ENCODE data around the gene IFNG. TPM values are rescaled to one million over a fixed set of nuclear protein-coding genes. Genes with fewer than 3 reads are reported as not detected.
A peak's percentile ranks its signal among the peaks of the same experiment; 100 is the strongest.
"Not testable (repeated sequence)": the region's sequence is repeated elsewhere in the genome, so short reads cannot be mapped to it uniquely, and the experiment has no call there.

Gene IFNG
- total RNA-seq, 2 experiments from 2014 or later: 0.57 to 0.91 TPM

DNA sequence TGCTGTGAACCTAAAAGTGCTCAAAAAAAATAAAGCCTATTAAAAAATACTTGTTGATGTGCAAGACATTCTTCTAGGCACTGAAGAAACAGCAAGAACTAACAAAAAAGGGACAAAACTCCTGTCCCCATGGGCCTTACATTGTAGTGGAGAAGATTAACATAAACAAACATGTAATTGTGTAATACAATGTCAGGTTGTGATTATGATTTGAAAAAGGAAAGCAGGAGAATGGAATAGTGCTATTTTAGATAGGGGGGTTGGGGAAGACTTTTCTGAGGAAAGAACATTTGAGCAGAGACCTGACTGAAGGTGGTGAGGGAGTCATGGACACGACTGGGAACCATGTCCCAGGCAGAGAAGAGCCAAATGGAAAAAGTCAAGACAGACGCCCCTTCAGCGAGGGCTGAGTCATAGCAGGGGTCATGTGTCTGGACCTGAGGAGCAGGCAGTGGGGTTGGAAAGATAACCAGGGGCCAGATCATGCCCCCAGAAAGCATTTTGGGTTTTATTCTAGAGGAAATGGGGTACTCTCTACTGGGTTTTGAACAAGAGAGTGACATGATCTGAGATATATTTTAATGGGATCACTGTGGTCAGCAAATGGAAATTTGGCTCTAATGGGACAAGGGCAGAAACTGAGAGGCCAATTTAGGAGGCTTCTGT, 19.4 kb upstream of the IFNG start:
- Mint-ChIP-seq H3K9me3 (peaks cover 3% of the 10 kb centered on the region), H3K27me3 (no peaks in the 10 kb centered on the region), H3K4me1 (peaks cover 65% of the 10 kb centered on the region), H3K36me3 (peaks cover 9% of the 10 kb centered on the region), H3K27ac (no peak overlapping the region), H3K4me3 (no peak overlapping the region)
- DNase-seq (no peak), ATAC-seq (ENCODE audit: low read depth) (no peak)
- POLR2A ChIA-PET: no interaction called here

DNA sequence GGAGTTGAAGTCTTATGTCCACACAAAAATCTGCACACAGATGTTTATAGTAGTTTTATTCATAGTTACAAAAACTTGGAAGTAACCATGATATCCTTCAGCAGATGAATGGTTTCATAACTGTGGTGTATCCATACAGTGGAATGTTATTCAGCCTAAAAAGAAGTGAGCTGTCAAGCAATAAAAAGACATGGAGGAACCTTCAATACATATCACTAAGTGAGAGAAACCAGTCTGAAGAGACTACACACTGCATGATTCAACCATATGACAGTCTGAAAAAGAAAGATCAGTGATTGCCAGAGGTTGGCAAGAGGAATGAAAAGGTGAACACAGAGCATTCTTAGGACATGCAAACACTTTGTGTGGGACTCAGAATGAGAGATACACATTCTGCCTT, 18.6 kb upstream of the IFNG start:
- no peak for DNase-seq
- Mint-ChIP-seq H3K27ac (no peak overlapping the region), H3K4me3 (no peak overlapping the region), H3K27me3 (no peaks in the 10 kb centered on the region), H3K36me3 (peaks cover 9% of the 10 kb centered on the region), H3K9me3 (peaks cover 3% of the 10 kb centered on the region), H3K4me1 (peaks cover 66% of the 10 kb centered on the region)
- POLR2A ChIA-PET: no interaction called here
- ATAC-seq (ENCODE audit: low read depth): no peak

DNA sequence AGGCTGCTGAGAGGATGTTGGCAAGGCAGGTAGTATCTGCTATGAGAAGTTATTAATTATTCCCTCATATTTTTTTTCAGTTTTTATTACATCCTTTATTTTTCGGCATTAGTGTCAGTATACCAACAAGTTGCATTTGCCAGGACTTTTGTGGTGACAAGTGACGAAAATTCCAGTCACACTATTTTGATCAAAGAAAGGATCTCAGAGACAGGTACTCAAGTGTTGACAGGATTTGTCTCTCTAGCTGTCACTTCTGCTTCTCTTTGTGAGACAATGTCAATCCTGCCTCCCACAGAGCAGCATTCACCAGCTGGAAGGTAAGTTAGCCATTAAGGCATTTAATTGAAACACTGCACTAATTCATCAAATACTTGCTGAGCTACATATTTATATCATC, 18.0 kb upstream of the IFNG start:
- H3K27ac Mint-ChIP-seq: peak overlapping the region; percentile 58
- POLR2A ChIA-PET: interaction anchor here (0.9 kb wide), 1 partner anchor 20 kb away, joined by 4 read pairs; no protein-coding TSS in a partner anchor
- H3K27me3 Mint-ChIP-seq: no peaks in the 10 kb centered on the region
- DNase-seq: no peak
- peaks cover 66% of the 10 kb centered on the region for H3K4me1 Mint-ChIP-seq
- ATAC-seq (ENCODE audit: low read depth): no peak
- H3K4me3 Mint-ChIP-seq: peak overlapping the region; percentile 56
- H3K36me3 Mint-ChIP-seq: peaks cover 9% of the 10 kb centered on the region
- H3K9me3 Mint-ChIP-seq: peaks cover 3% of the 10 kb centered on the region

DNA sequence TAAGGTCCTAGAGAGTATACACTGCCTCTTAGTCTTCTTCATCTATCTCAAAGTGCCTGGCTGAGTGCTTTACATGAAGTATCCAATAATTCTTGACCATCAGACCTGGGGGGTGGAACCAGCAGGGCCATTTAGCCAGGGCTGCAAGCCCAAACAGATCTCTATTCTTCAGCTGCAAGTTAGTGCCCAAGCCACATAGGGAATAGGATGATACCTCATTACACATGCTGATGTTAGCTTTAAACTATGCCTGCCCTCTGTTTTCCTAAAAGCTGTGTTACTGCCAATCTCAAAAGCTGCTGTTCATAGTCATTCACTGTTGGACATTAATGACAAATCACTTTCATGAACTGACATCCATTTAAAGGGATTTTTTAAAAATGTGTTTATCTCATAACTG, 16.7 kb upstream of the IFNG start:
- Mint-ChIP-seq H3K27ac (peak overlapping the region; percentile 72), H3K4me3 (peak overlapping the region; percentile 56), H3K36me3 (peaks cover 9% of the 10 kb centered on the region), H3K9me3 (peaks cover 3% of the 10 kb centered on the region), H3K4me1 (peaks cover 58% of the 10 kb centered on the region), H3K27me3 (no peaks in the 10 kb centered on the region)
- DNase-seq (no peak), ATAC-seq (ENCODE audit: low read depth) (no peak)
- POLR2A ChIA-PET: no interaction called here

DNA sequence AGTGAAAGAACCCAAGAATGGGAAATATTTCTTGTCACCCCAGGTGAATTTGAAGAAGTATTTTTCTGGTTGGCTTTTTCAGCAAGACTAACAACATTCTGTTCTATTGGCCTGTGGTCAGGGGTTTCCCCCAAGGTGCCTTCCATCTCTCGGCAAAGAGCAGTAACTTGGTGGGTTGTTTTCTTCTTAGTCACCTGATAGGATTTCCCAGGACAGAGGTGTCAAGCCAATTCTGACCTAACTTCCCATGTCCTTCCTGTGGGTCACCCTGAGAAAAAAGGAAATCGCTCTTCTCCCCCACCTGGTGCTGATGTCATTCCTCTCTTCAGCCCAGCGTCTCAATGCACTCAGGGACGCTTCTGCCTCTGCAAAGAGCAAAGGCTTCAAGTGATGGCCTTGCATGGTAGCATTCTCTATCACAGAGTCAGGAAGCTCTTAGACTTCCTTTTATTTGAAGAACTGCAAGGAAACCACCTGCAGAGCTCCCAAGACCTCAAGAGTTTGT, 16.1 kb upstream of the IFNG start:
- Mint-ChIP-seq H3K27me3 (no peaks in the 10 kb centered on the region), H3K4me1 (peaks cover 53% of the 10 kb centered on the region), H3K9me3 (peaks cover 3% of the 10 kb centered on the region), H3K36me3 (peaks cover 9% of the 10 kb centered on the region), H3K4me3 (peak overlapping the region; percentile 56), H3K27ac (peak overlapping the region; percentile 72)
- POLR2A ChIA-PET: no interaction called here
- ATAC-seq (ENCODE audit: low read depth) (peak; percentile 83), DNase-seq (peak; percentile 51)

DNA sequence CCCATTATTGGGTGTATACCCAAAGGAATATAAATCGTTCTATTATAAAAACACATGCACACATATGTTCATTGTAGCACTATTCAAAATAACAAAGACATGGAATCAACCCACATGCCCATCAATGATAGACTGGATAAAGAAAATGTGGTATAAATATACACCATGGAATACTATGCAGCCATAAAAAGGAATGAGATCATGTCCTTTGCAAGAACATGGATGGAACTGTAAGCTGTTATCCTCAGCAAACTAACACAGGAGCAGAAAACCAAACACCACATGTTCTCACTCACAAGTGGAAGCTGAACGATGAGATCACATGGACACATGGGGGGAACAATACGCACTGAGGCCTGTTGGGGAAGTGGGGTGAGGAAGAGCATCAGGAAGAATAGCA, 15.2 kb upstream of the IFNG start:
- DNase-seq; H3K9me3 Mint-ChIP-seq; H3K36me3 Mint-ChIP-seq; ATAC-seq (ENCODE audit: low read depth); POLR2A ChIA-PET; H3K27me3 Mint-ChIP-seq: not testable (repeated sequence)
- Mint-ChIP-seq H3K27ac (peak overlapping the region; percentile 24), H3K4me1 (peaks cover 50% of the 10 kb centered on the region), H3K4me3 (peak overlapping the region; percentile 56)

DNA sequence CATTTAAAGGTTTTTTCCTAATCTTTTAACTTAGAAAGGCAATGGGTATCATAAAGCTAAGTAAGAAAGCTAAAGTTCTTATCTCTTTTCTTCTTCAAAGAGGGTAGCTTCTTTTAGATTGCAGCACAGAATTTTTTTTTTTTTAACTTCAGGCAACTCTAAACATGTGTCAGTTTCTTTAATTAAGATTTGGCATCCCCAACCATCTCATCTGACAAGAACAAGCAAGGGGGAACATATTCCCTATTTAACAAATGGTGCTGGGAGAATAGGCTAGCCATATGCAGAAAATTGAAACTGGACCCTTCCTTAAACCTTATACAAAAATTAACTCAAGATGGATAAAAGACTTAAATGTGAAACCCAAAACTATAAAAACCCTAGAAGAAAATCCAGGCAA, 14.3 kb upstream of the IFNG start:
- DNase-seq (no peak), ATAC-seq (ENCODE audit: low read depth) (no peak)
- H3K27me3 Mint-ChIP-seq: no peaks in the 10 kb centered on the region
- peaks cover under 1% of the 10 kb centered on the region for H3K9me3 Mint-ChIP-seq
- H3K36me3 Mint-ChIP-seq: peaks cover 7% of the 10 kb centered on the region
- H3K27ac Mint-ChIP-seq: no peak overlapping the region
- peaks cover 47% of the 10 kb centered on the region for H3K4me1 Mint-ChIP-seq
- POLR2A ChIA-PET: no interaction called here
- no peak overlapping the region for H3K4me3 Mint-ChIP-seq

DNA sequence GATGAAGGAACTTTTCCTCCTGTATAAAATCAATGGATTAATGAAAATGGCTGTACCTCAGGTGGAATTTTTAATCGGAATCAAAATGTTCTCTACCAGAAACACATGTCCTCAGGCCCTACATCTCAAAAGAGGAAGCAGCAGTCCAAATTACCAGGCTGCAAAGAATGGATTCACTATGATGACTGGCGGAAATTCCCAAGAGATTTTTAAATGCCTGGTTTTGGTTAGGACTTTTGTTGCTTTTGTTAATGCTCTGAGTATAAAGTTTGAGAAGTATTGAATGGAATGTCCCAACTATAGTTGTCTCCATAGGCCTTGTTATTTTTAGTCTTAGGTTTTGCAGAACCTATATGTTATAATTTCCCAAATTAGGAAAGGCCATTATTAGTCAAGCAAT, 11.2 kb upstream of the IFNG start:
- H3K4me3 Mint-ChIP-seq: no peak overlapping the region
- no peaks in the 10 kb centered on the region for H3K27me3 Mint-ChIP-seq
- H3K4me1 Mint-ChIP-seq: peaks cover 18% of the 10 kb centered on the region
- no peak overlapping the region for H3K27ac Mint-ChIP-seq
- H3K36me3 Mint-ChIP-seq: peaks cover 3% of the 10 kb centered on the region
- POLR2A ChIA-PET: no interaction called here
- DNase-seq: no peak
- ATAC-seq (ENCODE audit: low read depth): no peak
- H3K9me3 Mint-ChIP-seq: no peaks in the 10 kb centered on the region

DNA sequence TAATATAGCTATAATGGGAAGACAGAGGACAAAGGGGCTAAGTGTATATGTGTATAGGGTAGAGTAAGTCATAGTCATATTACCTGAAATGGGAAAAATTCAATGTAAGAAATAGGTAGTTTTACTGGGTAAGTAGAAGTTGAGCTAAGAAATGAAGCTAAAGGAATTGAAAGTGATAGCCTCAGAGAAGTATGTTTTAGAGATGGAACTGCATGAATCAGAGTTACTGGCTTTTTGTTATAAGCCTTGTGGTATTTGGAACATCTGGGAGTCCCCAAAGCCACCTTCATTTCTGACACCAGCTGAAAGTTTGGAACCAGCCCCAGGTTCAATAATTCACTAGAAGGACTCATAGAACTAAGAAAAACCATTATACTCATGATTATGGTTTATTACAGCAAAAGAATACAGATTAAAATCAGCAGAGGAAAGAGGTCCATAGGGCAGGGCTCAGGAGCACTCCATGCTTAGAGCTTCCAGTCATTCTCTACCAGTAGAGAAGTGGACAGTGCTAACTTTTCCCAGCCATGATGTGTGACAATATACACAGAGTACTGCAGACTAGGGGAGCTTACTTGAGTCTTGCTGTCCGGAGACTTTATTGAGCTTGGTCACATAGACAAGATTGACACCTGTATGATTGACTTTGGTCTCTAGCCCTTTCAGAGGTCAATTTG, 9.8 kb upstream of the IFNG start:
- peaks cover 2% of the 10 kb centered on the region for H3K36me3 Mint-ChIP-seq
- DNase-seq (no peak), ATAC-seq (ENCODE audit: low read depth) (no peak)
- H3K27me3 Mint-ChIP-seq: no peaks in the 10 kb centered on the region
- H3K4me3 Mint-ChIP-seq: no peak overlapping the region
- POLR2A ChIA-PET: interaction anchor here (0.6 kb wide), 2 partner anchors 25 to 133 kb away, joined by 3 read pairs; no protein-coding TSS in a partner anchor
- H3K9me3 Mint-ChIP-seq: no peaks in the 10 kb centered on the region
- H3K4me1 Mint-ChIP-seq: peaks cover 7% of the 10 kb centered on the region
- H3K27ac Mint-ChIP-seq: no peak overlapping the region

DNA sequence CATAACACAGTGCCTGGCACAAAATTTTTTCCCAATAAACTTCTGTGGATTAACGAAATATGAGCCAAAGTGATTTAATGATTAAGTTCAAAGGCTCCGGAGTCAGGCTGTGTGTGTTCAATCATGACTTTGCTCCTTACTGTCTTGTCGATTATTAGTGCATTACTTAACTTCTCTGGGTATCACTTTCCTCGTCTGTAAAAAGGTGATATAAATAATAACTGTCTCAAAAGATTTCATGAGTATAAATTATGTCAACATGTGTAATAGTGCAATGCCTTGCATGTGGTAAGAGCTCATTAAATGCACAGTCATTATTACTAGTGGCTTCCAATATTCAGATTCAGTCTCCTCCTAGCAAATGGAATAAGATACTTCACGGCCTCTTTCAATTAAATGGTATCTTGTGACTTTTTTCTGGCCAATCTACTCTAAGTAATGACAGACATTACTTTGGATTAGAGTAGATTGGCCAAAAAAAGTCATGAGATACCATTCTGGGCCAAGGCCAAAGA, 6.8 kb upstream of the IFNG start:
- Mint-ChIP-seq H3K36me3 (no peaks in the 10 kb centered on the region), H3K4me1 (peaks cover 14% of the 10 kb centered on the region), H3K4me3 (no peak overlapping the region), H3K27ac (no peak overlapping the region), H3K9me3 (no peaks in the 10 kb centered on the region), H3K27me3 (no peaks in the 10 kb centered on the region)
- DNase-seq (no peak), ATAC-seq (ENCODE audit: low read depth) (no peak)
- POLR2A ChIA-PET: no interaction called here

DNA sequence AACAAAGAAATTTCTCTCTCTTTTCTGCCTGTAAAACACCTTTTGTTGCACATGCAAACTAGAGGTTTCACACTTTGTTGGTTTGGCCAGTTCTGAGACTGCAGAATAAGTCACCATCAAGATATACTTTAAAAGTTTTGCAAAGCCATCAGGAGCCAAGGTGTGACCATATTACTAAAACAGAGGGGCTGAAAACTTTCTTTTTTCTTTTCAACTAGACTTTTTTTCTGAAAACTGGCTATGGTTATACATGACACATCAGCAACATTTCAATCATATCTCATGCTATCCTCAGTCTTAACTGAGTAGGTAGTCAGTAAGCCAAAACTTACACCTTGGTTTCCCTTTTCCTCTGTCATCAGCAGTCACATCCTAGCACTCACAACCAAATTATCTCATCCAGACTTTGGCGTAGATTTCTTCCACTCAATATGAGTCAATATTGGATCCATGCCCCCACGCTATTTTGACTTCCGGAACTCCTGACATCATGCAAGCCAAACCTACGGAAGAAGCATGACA, 4.1 kb upstream of the IFNG start:
- Mint-ChIP-seq H3K27ac (no peak overlapping the region), H3K36me3 (no peaks in the 10 kb centered on the region), H3K27me3 (no peaks in the 10 kb centered on the region), H3K4me1 (peaks cover 22% of the 10 kb centered on the region), H3K9me3 (no peaks in the 10 kb centered on the region), H3K4me3 (peak overlapping the region; percentile 35)
- ATAC-seq (ENCODE audit: low read depth): no peak
- no peak for DNase-seq
- POLR2A ChIA-PET: no interaction called here

DNA sequence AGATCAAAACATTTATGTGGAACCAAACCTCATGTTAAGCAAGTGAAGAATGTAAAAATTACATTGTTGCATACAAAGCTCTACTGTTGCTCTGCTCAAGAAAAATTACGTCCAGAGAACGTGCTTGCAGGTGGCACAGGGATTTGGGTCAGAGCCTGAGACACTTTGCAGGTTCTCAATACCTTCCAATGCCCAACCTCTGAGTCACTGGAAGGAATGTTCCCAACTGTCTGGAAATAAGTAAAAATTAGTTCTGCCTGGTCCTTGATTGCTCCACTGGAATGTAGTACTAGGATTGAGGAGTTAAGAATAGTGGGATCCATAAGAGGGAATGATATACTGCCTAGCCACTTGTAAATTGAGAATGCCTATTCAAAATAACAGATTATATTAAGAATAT, 2.8 kb upstream of the IFNG start:
- POLR2A ChIA-PET: no interaction called here
- DNase-seq (no peak), ATAC-seq (ENCODE audit: low read depth) (no peak)
- Mint-ChIP-seq H3K4me1 (peaks cover 32% of the 10 kb centered on the region), H3K36me3 (no peaks in the 10 kb centered on the region), H3K27ac (no peak overlapping the region), H3K27me3 (no peaks in the 10 kb centered on the region), H3K4me3 (no peak overlapping the region), H3K9me3 (no peaks in the 10 kb centered on the region)

DNA sequence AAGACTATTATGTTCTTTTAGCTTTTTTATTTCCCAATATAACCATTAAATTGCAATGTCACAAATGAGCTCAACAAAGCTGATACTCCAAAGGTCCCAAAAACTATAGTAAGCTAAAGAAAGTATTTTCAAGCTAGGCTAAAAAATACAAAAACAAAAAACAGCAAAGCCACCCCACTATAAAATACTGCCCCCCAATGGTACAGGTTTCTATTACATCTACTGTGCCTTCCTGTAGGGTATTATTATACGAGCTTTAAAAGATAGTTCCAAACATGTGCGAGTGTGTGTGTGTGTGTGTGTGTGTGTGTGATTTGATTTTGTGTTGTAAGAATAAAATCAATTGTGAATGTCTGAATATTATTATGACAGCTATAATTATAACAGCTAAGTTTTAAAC, 1.1 kb downstream of the IFNG start:
- no peak overlapping the region for H3K4me3 Mint-ChIP-seq
- no peak for DNase-seq
- H3K4me1 Mint-ChIP-seq: peaks cover 32% of the 10 kb centered on the region
- no peak overlapping the region for H3K27ac Mint-ChIP-seq
- no peaks in the 10 kb centered on the region for H3K9me3 Mint-ChIP-seq
- peaks cover 2% of the 10 kb centered on the region for H3K36me3 Mint-ChIP-seq
- no peaks in the 10 kb centered on the region for H3K27me3 Mint-ChIP-seq
- POLR2A ChIA-PET: interaction anchor here (0.5 to 2.1 kb wide), 4 partner anchors 9 to 118 kb away, joined by 3 to 6 read pairs (median 4); no protein-coding TSS in a partner anchor
- ATAC-seq (ENCODE audit: low read depth): no peak

DNA sequence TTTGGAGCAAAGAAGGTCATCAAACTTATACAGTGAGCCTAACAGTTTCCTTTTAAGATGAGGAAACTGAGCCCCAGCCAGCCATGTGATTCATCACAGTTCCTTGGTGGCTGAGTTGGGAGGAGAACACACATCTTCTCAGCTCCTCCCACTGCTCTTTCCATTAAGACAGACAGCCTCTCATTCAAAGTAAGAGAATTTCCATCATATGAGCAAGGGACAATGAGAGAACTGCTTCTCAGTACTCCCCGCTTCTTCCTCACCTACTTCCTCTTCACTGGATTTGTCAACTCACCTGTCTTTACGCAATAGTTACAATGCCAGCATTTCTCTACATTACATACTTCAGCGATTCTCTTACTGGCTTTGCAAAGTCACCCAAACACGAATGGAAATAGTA, 2.2 kb downstream of the IFNG start:
- peak overlapping the region; percentile 54 for H3K27ac Mint-ChIP-seq
- H3K4me1 Mint-ChIP-seq: peaks cover 27% of the 10 kb centered on the region
- no peak for ATAC-seq (ENCODE audit: low read depth)
- no peak for DNase-seq
- H3K9me3 Mint-ChIP-seq: no peaks in the 10 kb centered on the region
- no peak overlapping the region for H3K4me3 Mint-ChIP-seq
- peaks cover 2% of the 10 kb centered on the region for H3K36me3 Mint-ChIP-seq
- H3K27me3 Mint-ChIP-seq: no peaks in the 10 kb centered on the region
- POLR2A ChIA-PET: interaction anchor here (1.7 kb wide), 1 partner anchor 20 kb away, joined by 4 read pairs; no protein-coding TSS in a partner anchor

Data from activated naive CD8-positive, alpha-beta T cell treated with anti-CD3 and anti-CD28 coated beads, Interleukin-2, amount 10 ng/mL, durations not matched to agents 7 days and 5 days (primary cell).